Vagina (tissue), 2 donors: ENCODE data around the gene GOLGA6D. TPM values are rescaled to one million over a fixed set of nuclear protein-coding genes. Genes with fewer than 3 reads are reported as not detected.
"Not testable (repeated sequence)": the region's sequence is repeated elsewhere in the genome, so short reads cannot be mapped to it uniquely, and the experiment has no call there.

ENCODE experiments used
- DNase-seq, 2 donors: peaks; one replicate each; pipeline ENCODE4 v3.0.0-alpha.2; 2017; ENCODE audit errors: extremely low spot score in 2 of 2
- H3K27ac ChIP-seq: fragments of 200-600 bp; sonication (generic); one replicate; pipeline ENCODE4 v1.5.1; 2019
- H3K27me3 ChIP-seq: fragments of 200-600 bp; sonication (generic); one replicate; pipeline ENCODE4 v1.5.1; 2019
- H3K36me3 ChIP-seq, 2 donors: fragments of 200-600 bp; sonication (generic); one replicate each; pipeline ENCODE4 v1.5.1; 2017 to 2019
- H3K4me1 ChIP-seq: fragments of 200-600 bp; sonication (generic); one replicate; pipeline ENCODE4 v1.5.1; 2019
- H3K4me3 ChIP-seq, 2 donors: fragments of 200-600 bp; sonication (generic); 1 replicate in 1 of 2; 2 replicates in 1 of 2; pipeline ENCODE4 v1.5.1; 2016 to 2019
- H3K9me3 ChIP-seq: fragments of 200-600 bp; sonication (generic); one replicate; pipeline ENCODE4 v1.5.1; 2019
- CTCF ChIP-seq, 3 experiments: fragments of 450-650 bp in 2 of 3; fragments of 200-600 bp in 1 of 3; sonication (generic) in 1 of 3; IDR thresholded peaks; one replicate each; pipeline ENCODE4 v1.5.1; 2017 to 2019; ENCODE audit warnings: antibody characterized with exemption in 3 of 3, mild to moderate bottlenecking in 2 of 3, moderate library complexity in 2 of 3
- POLR2A ChIP-seq, 2 donors: fragments of 450-650 bp; IDR thresholded peaks; one replicate each; pipeline ENCODE4 v1.6.1; 2017; ENCODE audit warnings: antibody characterized with exemption in 2 of 2, mild to moderate bottlenecking in 2 of 2, moderate library complexity in 2 of 2
- POLR2AphosphoS5 ChIP-seq, 2 donors: sonication (generic); formaldehyde crosslinking; IDR thresholded peaks; one replicate each; pipeline ENCODE4 v1.9.0; 2017; ENCODE audit warnings: antibody characterized with exemption in 2 of 2, mild to moderate bottlenecking in 2 of 2, low read depth in 1 of 2; ENCODE audit not compliant: insufficient read depth in 1 of 2
- intact Hi-C: fragments of 100-400 bp; cut with DNase I; formaldehyde crosslinking; loops from one replicate; pipeline ENCODE4 v1.15.1; 2023
- total RNA-seq: library from RNA; depleted of rRNA; stranded (reverse); fragments of >200 nt; gene quantifications from one replicate; pipeline ENCODE4 v1.2.3, GENCODE V29; 2016

The GOLGA6D gene
- total RNA-seq, 1 donor from 2014 or later, result not detected

DNA sequence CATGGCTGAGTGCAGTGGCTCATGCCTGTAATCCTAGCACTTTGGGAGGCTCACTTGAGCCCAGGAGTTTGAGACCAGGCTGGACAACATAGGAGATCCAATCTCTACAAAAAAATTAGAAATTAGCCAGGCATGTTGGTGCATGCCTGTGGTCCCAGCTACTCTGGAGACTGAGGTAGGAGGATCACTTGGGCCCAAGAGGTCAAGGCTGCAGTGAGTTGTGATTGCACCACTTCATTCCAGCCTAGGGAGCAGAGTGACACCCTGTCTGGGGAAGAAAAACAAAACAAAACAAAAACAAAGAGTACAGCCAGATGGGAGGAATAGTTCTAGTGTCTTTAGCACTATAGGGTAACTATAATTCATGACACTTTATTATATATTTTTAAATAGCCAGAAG is 27.1 kb downstream of the GOLGA6D start:
- TF ChIP-seq CTCF (IDR thresholded peaks at IDR 0.05) (no peak), POLR2AphosphoS5 (IDR thresholded peaks at IDR 0.05; ENCODE audit: insufficient read depth in 1 of 2, low read depth in 1 of 2) (no peak), POLR2A (IDR thresholded peaks at IDR 0.05) (no peak)
- intact Hi-C loops, result no loop called here
- H3K9me3 ChIP-seq, result no peaks in the 10 kb centered on the region
- no peak for DNase-seq
- H3K4me3 ChIP-seq, result no peak overlapping the region
- H3K4me1 ChIP-seq, result no peaks in the 10 kb centered on the region
- H3K27ac ChIP-seq, result no peak overlapping the region
- no peaks in the 10 kb centered on the region for H3K27me3 ChIP-seq
- no peaks in the 10 kb centered on the region for H3K36me3 ChIP-seq

DNA sequence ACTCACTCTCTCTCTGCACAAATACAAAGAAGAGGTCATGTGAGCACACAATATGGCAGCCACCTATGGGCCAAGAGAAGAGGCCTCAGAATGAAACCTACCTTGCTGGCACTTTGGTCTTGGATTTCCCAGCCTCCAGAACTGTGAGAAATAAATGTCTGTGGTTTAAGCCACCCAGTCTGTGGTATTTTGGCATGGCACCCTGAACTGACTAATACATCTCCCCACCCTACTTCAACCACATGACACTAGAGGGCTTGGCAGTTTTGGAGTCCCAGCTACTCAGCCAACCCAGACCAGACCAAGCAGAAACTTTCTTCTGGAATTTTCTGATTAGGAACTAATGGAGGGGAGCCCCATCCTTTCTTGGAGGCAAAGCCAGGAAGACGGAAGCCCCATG is 29.9 kb downstream of the GOLGA6D start:
- H3K36me3 ChIP-seq, H3K27me3 ChIP-seq, H3K4me1 ChIP-seq, intact Hi-C loops, DNase-seq, H3K27ac ChIP-seq, H3K9me3 ChIP-seq, H3K4me3 ChIP-seq: not testable (repeated sequence)

- Histone ChIP-seq H3K4me1 (no peaks in the 10 kb centered on the region), H3K9me3 (no peaks in the 10 kb centered on the region), H3K36me3 (no peaks in the 10 kb centered on the region), H3K27ac (no peak overlapping the region), H3K27me3 (no peaks in the 10 kb centered on the region), H3K4me3 (no peak overlapping the region)
- intact Hi-C loops, result no loop called here
- TF ChIP-seq CTCF (IDR thresholded peaks at IDR 0.05) (no peak), POLR2A (IDR thresholded peaks at IDR 0.05) (no peak), POLR2AphosphoS5 (IDR thresholded peaks at IDR 0.05; ENCODE audit: insufficient read depth in 1 of 2, low read depth in 1 of 2) (no peak)
- no peak for DNase-seq
These were observed 30.6 kb downstream of the GOLGA6D start for GRCh38 chr15:75313116-75313845.

- Histone ChIP-seq H3K27ac (no peak overlapping the region), H3K4me1 (no peaks in the 10 kb centered on the region), H3K9me3 (no peaks in the 10 kb centered on the region), H3K36me3 (no peaks in the 10 kb centered on the region), H3K4me3 (no peak overlapping the region), H3K27me3 (no peaks in the 10 kb centered on the region)
- intact Hi-C loops, result no loop called here
- no peak for DNase-seq
- TF ChIP-seq CTCF (IDR thresholded peaks at IDR 0.05), result no peak
- TF ChIP-seq POLR2AphosphoS5 (IDR thresholded peaks at IDR 0.05; ENCODE audit: insufficient read depth in 1 of 2, low read depth in 1 of 2), result no peak
- TF ChIP-seq POLR2A (IDR thresholded peaks at IDR 0.05), result no peak
These were observed 32.1 kb downstream of the GOLGA6D start for GRCh38 chr15:75314552-75315290.

DNA sequence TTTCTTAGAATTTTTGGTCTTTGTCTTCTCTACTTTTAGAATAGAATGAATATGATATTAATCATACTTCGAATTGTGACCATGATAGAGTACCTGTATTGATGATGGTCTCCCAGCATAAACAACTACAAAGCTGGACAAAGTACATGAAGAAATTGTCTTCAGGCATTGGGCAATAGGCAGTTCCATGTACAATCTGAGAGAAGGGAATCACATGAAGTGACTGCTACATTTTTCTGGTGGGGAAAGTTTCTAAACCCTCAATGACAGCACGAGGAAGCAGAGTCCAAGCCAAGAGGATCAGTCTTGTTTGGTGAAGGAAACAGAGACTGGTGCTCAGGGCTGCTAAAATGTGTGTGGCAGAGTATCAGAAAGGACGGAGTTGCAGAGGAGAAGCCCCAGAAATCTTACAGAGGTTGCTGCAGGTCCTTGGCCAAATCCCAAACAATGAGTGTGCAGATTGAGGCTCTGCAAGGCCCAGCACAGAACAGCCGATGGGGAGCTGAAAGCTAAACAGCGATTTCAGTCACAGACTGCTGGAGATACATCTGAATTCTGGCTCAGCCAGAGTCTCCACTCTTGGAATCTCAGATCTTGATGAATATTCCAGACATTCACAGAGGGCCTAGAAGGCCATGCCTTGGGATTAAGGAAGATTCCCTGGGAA is 36.7 kb downstream of the GOLGA6D start:
- H3K4me3 ChIP-seq, H3K36me3 ChIP-seq, DNase-seq, H3K4me1 ChIP-seq, H3K27ac ChIP-seq, H3K9me3 ChIP-seq, intact Hi-C loops, H3K27me3 ChIP-seq: not testable (repeated sequence)

- Histone ChIP-seq H3K27me3 (no peaks in the 10 kb centered on the region), H3K4me3 (no peak overlapping the region), H3K36me3 (no peaks in the 10 kb centered on the region), H3K4me1 (no peaks in the 10 kb centered on the region), H3K27ac (no peak overlapping the region), H3K9me3 (no peaks in the 10 kb centered on the region)
- TF ChIP-seq POLR2A (IDR thresholded peaks at IDR 0.05) (no peak), POLR2AphosphoS5 (IDR thresholded peaks at IDR 0.05; ENCODE audit: insufficient read depth in 1 of 2, low read depth in 1 of 2) (no peak), CTCF (IDR thresholded peaks at IDR 0.05) (no peak)
- DNase-seq, result no peak
- intact Hi-C loops, result loop anchor here (10.0 kb wide), 1 partner anchor 87 kb away; no protein-coding TSS in a partner anchor
These were observed 39.1 kb downstream of the GOLGA6D start for GRCh38 chr15:75321711-75322110.
